Activated CD8-positive, alpha-beta memory T cell treated with anti-CD3 and anti-CD28 coated beads for 4 hours (primary cell): ENCODE measurements around the gene CFAP77.
"Not testable (repeated sequence)": the region's sequence is repeated elsewhere in the genome, so short reads cannot be mapped to it uniquely, and the experiment has no call there.

Experiments used
- DNase-seq, 2 donors: peaks; one replicate each; pipeline ENCODE4 v3.0.0-alpha.2; 2020; ENCODE audit warnings: low read depth in 2 of 2

The CFAP77 gene

GRCh38 chr9:132547976-132548730 is 138.1 kb downstream of the CFAP77 start:
- no peak for DNase-seq

GRCh38 chr9:132548751-132549640 is 139.0 kb downstream of the CFAP77 start:
- DNase-seq, result no peak

GRCh38 chr9:132551556-132551955 is 141.5 kb downstream of the CFAP77 start:
- DNase-seq, result no peak

- no peak for DNase-seq
Measured at GRCh38 chr9:132552041-132552440, 142.0 kb downstream of the CFAP77 start.

- DNase-seq, result no peak
Measured at GRCh38 chr9:132554755-132555154, 144.7 kb downstream of the CFAP77 start.

- DNase-seq, result no peak
Measured at GRCh38 chr9:132555528-132555927, 145.5 kb downstream of the CFAP77 start.

- no peak for DNase-seq
Measured at GRCh38 chr9:132556235-132556634, 146.2 kb downstream of the CFAP77 start.

- no peak for DNase-seq
Measured at GRCh38 chr9:132556714-132557113, 146.7 kb downstream of the CFAP77 start.

- no peak for DNase-seq
Measured at GRCh38 chr9:132557159-132557558, 147.1 kb downstream of the CFAP77 start.

GRCh38 chr9:132559711-132560110 is 149.7 kb downstream of the CFAP77 start:
- DNase-seq, result no peak

GRCh38 chr9:132560616-132561202 is 150.7 kb downstream of the CFAP77 start:
- DNase-seq, result no peak

GRCh38 chr9:132562306-132562573 is 152.2 kb downstream of the CFAP77 start:
- no peak for DNase-seq

GRCh38 chr9:132564526-132564925 is 154.5 kb downstream of the CFAP77 start:
- DNase-seq, result no peak

GRCh38 chr9:132568787-132569186 is 158.8 kb downstream of the CFAP77 start:
- DNase-seq, result not testable (repeated sequence)

- no peak for DNase-seq
Measured at GRCh38 chr9:132571806-132572600, 162.0 kb downstream of the CFAP77 start.

GRCh38 chr9:132572921-132573320 is 162.9 kb downstream of the CFAP77 start:
- no peak for DNase-seq

GRCh38 chr9:132575005-132575609 is 165.1 kb downstream of the CFAP77 start:
- no peak for DNase-seq

- DNase-seq, result no peak
Measured at GRCh38 chr9:132575811-132576210, 165.8 kb downstream of the CFAP77 start.

- DNase-seq, result no peak
Measured at GRCh38 chr9:132577119-132577518, 167.1 kb downstream of the CFAP77 start.

- no peak for DNase-seq
Measured at GRCh38 chr9:132578367-132578932, 168.4 kb downstream of the CFAP77 start.

- DNase-seq, result no peak
Measured at GRCh38 chr9:132579427-132579798, 169.4 kb downstream of the CFAP77 start.
